Osteocyte (in vitro differentiated cells): ENCODE results near the gene PEPD. TPM values are rescaled to one million over a fixed set of nuclear protein-coding genes. Genes with fewer than 3 reads are reported as not detected.

ENCODE experiments used
- DNase-seq: peaks from one replicate; pipeline ENCODE4 v3.0.0; 2021; ENCODE audit warnings: mixed read lengths; ENCODE audit not compliant: unreplicated experiment; ENCODE audit errors: extremely low spot score
- H3K27ac Mint-ChIP-seq: one replicate; pipeline ENCODE4 v1.8.0; 2021; ENCODE audit warnings: mild to moderate bottlenecking, mixed read lengths; ENCODE audit not compliant: unreplicated experiment
- H3K27me3 Mint-ChIP-seq: one replicate; pipeline ENCODE4 v1.8.0; 2021; ENCODE audit warnings: mixed read lengths; ENCODE audit not compliant: unreplicated experiment
- H3K36me3 Mint-ChIP-seq: one replicate; pipeline ENCODE4 v1.8.0; 2021; ENCODE audit warnings: mixed read lengths; ENCODE audit not compliant: unreplicated experiment
- H3K4me1 Mint-ChIP-seq: one replicate; pipeline ENCODE4 v1.8.0; 2021; ENCODE audit warnings: mixed read lengths; ENCODE audit not compliant: unreplicated experiment
- H3K4me3 Mint-ChIP-seq: one replicate; pipeline ENCODE4 v1.8.0; 2021; ENCODE audit warnings: mild to moderate bottlenecking, moderate library complexity, mixed read lengths; ENCODE audit not compliant: unreplicated experiment
- H3K9me3 Mint-ChIP-seq: one replicate; pipeline ENCODE4 v1.8.0; 2021; ENCODE audit warnings: mixed read lengths; ENCODE audit not compliant: unreplicated experiment
- total RNA-seq: library from RNA; stranded (reverse); gene quantifications from 2 replicates; pipeline ENCODE4 v1.2.1, GENCODE V29; 2021
- TF ChIP-seq, protein P1 (sequence below): fragments of 200-600 bp; sonication (generic); IDR thresholded peaks from 2 replicates; pipeline ENCODE4 v1.5.0; 2021; ENCODE audit warnings: antibody characterized with exemption, mild to moderate bottlenecking, moderate library complexity

Gene PEPD
- total RNA-seq, 1 donor from 2014 or later, result 106 TPM

- no peak for DNase-seq
- Mint-ChIP-seq H3K4me1 (peaks cover 9% of the 10 kb centered on the region), H3K36me3 (peaks cover 4% of the 10 kb centered on the region), H3K4me3 (no peak overlapping the region), H3K27me3 (no peaks in the 10 kb centered on the region), H3K27ac (no peak overlapping the region), H3K9me3 (no peaks in the 10 kb centered on the region)
- TF ChIP-seq, protein P1, sequence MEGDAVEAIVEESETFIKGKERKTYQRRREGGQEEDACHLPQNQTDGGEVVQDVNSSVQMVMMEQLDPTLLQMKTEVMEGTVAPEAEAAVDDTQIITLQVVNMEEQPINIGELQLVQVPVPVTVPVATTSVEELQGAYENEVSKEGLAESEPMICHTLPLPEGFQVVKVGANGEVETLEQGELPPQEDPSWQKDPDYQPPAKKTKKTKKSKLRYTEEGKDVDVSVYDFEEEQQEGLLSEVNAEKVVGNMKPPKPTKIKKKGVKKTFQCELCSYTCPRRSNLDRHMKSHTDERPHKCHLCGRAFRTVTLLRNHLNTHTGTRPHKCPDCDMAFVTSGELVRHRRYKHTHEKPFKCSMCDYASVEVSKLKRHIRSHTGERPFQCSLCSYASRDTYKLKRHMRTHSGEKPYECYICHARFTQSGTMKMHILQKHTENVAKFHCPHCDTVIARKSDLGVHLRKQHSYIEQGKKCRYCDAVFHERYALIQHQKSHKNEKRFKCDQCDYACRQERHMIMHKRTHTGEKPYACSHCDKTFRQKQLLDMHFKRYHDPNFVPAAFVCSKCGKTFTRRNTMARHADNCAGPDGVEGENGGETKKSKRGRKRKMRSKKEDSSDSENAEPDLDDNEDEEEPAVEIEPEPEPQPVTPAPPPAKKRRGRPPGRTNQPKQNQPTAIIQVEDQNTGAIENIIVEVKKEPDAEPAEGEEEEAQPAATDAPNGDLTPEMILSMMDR, result no peak
Observed at GRCh38 chr19:33408538-33409434, 112.8 kb downstream of the PEPD start.

DNA sequence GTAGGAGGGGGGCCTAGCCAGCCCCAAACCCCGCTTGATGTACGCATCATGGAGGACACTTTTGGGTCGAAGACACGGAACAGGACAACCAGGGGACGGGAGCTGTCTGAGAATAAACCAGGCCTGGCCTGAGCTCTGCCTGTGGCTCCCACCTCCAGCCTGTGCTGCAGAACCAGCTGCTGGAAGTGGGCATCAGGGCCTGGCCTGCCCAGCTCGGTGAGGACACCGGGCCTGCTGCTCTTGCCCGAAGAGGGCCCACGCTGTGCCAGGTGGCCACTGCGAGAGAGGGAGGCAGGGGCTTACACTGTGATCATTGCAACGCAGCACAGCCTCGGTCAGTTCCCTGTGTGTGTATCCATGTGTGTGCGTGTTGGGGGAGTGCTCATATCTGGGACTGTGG, 113.5 kb downstream of the PEPD start:
- Mint-ChIP-seq H3K27ac (no peak overlapping the region), H3K36me3 (peaks cover 4% of the 10 kb centered on the region), H3K9me3 (no peaks in the 10 kb centered on the region), H3K27me3 (no peaks in the 10 kb centered on the region), H3K4me1 (peaks cover 9% of the 10 kb centered on the region), H3K4me3 (no peak overlapping the region)
- TF ChIP-seq, protein P1, result no peak
- no peak for DNase-seq

DNA sequence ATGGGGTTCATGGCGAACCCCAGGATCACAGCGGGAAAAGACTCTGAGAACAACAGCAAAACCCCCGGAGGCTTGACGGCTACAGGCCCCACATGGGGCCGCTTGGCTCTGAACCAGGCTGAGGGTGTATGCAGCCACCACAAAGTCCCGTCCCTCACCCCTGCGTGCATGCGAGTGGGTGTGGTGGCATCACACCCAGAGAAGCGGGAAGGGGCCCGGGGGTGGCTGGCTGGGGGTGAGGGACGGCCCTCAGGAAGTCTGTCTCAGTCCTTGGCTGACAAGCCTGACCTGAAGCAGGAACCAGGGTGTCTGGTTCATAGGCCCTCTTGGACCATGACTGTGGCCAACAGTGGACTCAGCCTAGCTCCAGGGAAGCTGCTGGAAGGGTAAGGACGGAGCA, 113.9 kb downstream of the PEPD start:
- TF ChIP-seq, protein P1, result no peak

DNA sequence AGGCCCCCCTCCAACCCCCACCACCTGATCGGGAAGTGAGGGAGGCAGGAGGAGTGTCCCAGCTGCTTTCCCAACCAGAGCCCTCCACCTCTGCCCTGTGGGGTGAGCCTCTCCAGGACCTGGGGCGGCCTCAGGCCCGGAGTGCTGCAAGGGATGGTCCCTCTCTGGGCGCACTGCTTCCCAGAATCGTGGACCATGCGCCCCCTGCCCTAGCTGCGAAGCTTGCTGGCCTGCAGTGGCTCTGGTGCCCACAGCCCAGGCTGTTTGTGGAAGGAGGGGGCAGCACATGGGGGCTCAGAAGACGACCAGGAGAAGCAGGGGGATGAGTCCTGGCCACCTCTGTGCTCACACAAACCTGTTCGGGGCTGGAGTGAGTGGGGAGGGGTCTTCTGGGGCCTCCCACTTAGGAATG, 114.4 kb downstream of the PEPD start:
- TF ChIP-seq, protein P1, result no peak
- H3K36me3 Mint-ChIP-seq, result peaks cover 4% of the 10 kb centered on the region
- no peak overlapping the region for H3K27ac Mint-ChIP-seq
- H3K27me3 Mint-ChIP-seq, result no peaks in the 10 kb centered on the region
- DNase-seq, result no peak
- no peaks in the 10 kb centered on the region for H3K9me3 Mint-ChIP-seq
- H3K4me3 Mint-ChIP-seq, result no peak overlapping the region
- H3K4me1 Mint-ChIP-seq, result peaks cover 9% of the 10 kb centered on the region

More for the DNA sequence above, 113.9 kb downstream of the PEPD start:
- Mint-ChIP-seq H3K9me3 (no peaks in the 10 kb centered on the region), H3K4me3 (no peak overlapping the region), H3K4me1 (peaks cover 9% of the 10 kb centered on the region), H3K36me3 (peaks cover 4% of the 10 kb centered on the region), H3K27me3 (no peaks in the 10 kb centered on the region), H3K27ac (no peak overlapping the region)
- no peak for DNase-seq

GRCh38 chr19:33406521-33407139, 115.0 kb downstream of the PEPD start:
- DNase-seq, result peak; percentile 91
- Mint-ChIP-seq H3K4me1 (peaks cover 9% of the 10 kb centered on the region), H3K36me3 (peaks cover 4% of the 10 kb centered on the region), H3K27me3 (no peaks in the 10 kb centered on the region), H3K27ac (no peak overlapping the region), H3K4me3 (no peak overlapping the region), H3K9me3 (no peaks in the 10 kb centered on the region)
- TF ChIP-seq, protein P1, result peak; percentile 93
